Breast epithelium (tissue), 3 donors: ENCODE results near the gene TANC1.

ENCODE experiments used
- CTCF ChIP-seq, 3 donors: fragments of 450-650 bp; IDR thresholded peaks; one replicate each; pipeline ENCODE4 v1.5.1; 2016 to 2017; ENCODE audit warnings: antibody characterized with exemption in 3 of 3, mild to moderate bottlenecking in 3 of 3, moderate library complexity in 3 of 3
- POLR2A ChIP-seq: fragments of 450-650 bp; IDR thresholded peaks from one replicate; pipeline ENCODE4 v1.6.1; 2016; ENCODE audit warnings: antibody characterized with exemption, mild to moderate bottlenecking, moderate library complexity
- POLR2AphosphoS5 ChIP-seq, 3 donors: sonication (generic); formaldehyde crosslinking; IDR thresholded peaks; one replicate each; pipeline ENCODE4 v1.6.1; 2017; ENCODE audit warnings: antibody characterized with exemption in 3 of 3

- TF ChIP-seq POLR2A (no peak), CTCF (IDR thresholded peaks at IDR 0.05) (no peak), POLR2AphosphoS5 (IDR thresholded peaks at IDR 0.05) (no peak)
These were observed 220.0 kb downstream of the TANC1 start for GRCh38 chr2:159188449-159188848.
